Stimulated activated CD8-positive, alpha-beta memory T cell treated with anti-CD3 and anti-CD28 coated beads, Interleukin-4, amount 100 ng/mL, for 4 hours (primary cell): ENCODE results near the gene EHD4.
A peak's percentile ranks its signal among the peaks of the same experiment; 100 is the strongest.

ENCODE experiments used
- DNase-seq, 2 donors: peaks; one replicate each; pipeline ENCODE4 v3.0.0-alpha.2; 2020; ENCODE audit warnings: low read depth in 2 of 2, low spot score in 1 of 2

The EHD4 gene

GRCh38 chr15:41937568-41937923 lies 34.8 kb downstream of the EHD4 start:
- DNase-seq, result no peak

GRCh38 chr15:41936649-41937567 lies 35.4 kb downstream of the EHD4 start:
- DNase-seq, result peak; percentile 40 to 53

GRCh38 chr15:41936155-41936554 lies 36.2 kb downstream of the EHD4 start:
- DNase-seq, result no peak

- no peak for DNase-seq
Observed at GRCh38 chr15:41935566-41936020, 36.8 kb downstream of the EHD4 start.

GRCh38 chr15:41934843-41935242 lies 37.5 kb downstream of the EHD4 start:
- DNase-seq, result peak; percentile 43 to 45

- no peak for DNase-seq
Observed at GRCh38 chr15:41933771-41934170, 38.6 kb downstream of the EHD4 start.

- no peak for DNase-seq
Observed at GRCh38 chr15:41933326-41933725, 39.0 kb downstream of the EHD4 start.

- no peak for DNase-seq
Observed at GRCh38 chr15:41932511-41933289, 39.7 kb downstream of the EHD4 start.

- DNase-seq, result no peak
Observed at GRCh38 chr15:41932101-41932500, 40.3 kb downstream of the EHD4 start.

GRCh38 chr15:41930867-41931222 lies 41.5 kb downstream of the EHD4 start:
- DNase-seq, result no peak

GRCh38 chr15:41930221-41930866 lies 42.0 kb downstream of the EHD4 start:
- no peak for DNase-seq

- no peak for DNase-seq
Observed at GRCh38 chr15:41928637-41929620, 43.4 kb downstream of the EHD4 start.

GRCh38 chr15:41928100-41928499 lies 44.3 kb downstream of the EHD4 start:
- DNase-seq, result no peak

GRCh38 chr15:41927536-41927935 lies 44.8 kb downstream of the EHD4 start:
- no peak for DNase-seq

- no peak for DNase-seq
Observed at GRCh38 chr15:41926185-41927056, 45.9 kb downstream of the EHD4 start.

GRCh38 chr15:41925086-41925608 lies 47.2 kb downstream of the EHD4 start:
- DNase-seq, result no peak

- no peak for DNase-seq
Observed at GRCh38 chr15:41923401-41923997, 48.9 kb downstream of the EHD4 start.

GRCh38 chr15:41922353-41922752 lies 50.0 kb downstream of the EHD4 start:
- no peak for DNase-seq

GRCh38 chr15:41921639-41922038 lies 50.7 kb downstream of the EHD4 start:
- no peak for DNase-seq
